Measurements from ENCODE around the gene NRP2. TPM values are rescaled to one million over a fixed set of nuclear protein-coding genes. Genes with fewer than 3 reads are reported as not detected.

NRP2 gene
- total and polyA plus RNA-seq, 2 donors = 6.4 to 11.7 TPM

GRCh38 chr2:205709319-205709718, 27.0 kb downstream of the NRP2 start:
- DNase-seq (ENCODE audit: low read depth in 6 of 9, low spot score in 9 of 9) = no peak
- H3K9me3 ChIP-seq (ENCODE audit: control insufficient read depth in 2 of 2, insufficient read depth in 1 of 2, low read length in 1 of 2) = no peaks in the 10 kb centered on the region
- no peaks in the 10 kb centered on the region for H3K36me3 ChIP-seq (ENCODE audit: control insufficient read depth in 2 of 2, insufficient read depth in 2 of 2, low read length in 1 of 2)
- peaks cover 0 to 28% of the 10 kb centered on the region in 2 donors for H3K4me1 ChIP-seq (ENCODE audit: control insufficient read depth in 2 of 2, insufficient read depth in 2 of 2, low read length in 2 of 2)
- no peak overlapping the region for H3K27ac ChIP-seq (ENCODE audit: low read depth in 1 of 2, low read length in 1 of 2)
- H3K4me3 ChIP-seq (ENCODE audit: low read length in 2 of 2) = no peak overlapping the region
- WGBS = 96% methylated on average over 4 of the region's 4 CpGs
- no peaks in the 10 kb centered on the region for H3K27me3 ChIP-seq (ENCODE audit: control insufficient read depth in 2 of 2, insufficient read depth in 1 of 2, low read length in 1 of 2)

- 37% methylated on average over 1 of the region's 1 CpG for WGBS
- Histone ChIP-seq H3K27me3 (ENCODE audit: control insufficient read depth in 2 of 2, insufficient read depth in 1 of 2, low read length in 1 of 2) (no peaks in the 10 kb centered on the region), H3K36me3 (ENCODE audit: control insufficient read depth in 2 of 2, insufficient read depth in 2 of 2, low read length in 1 of 2) (no peaks in the 10 kb centered on the region), H3K4me3 (ENCODE audit: low read length in 2 of 2) (no peak overlapping the region), H3K4me1 (ENCODE audit: control insufficient read depth in 2 of 2, insufficient read depth in 2 of 2, low read length in 2 of 2) (peaks cover 0 to 18% of the 10 kb centered on the region in 2 donors), H3K27ac (ENCODE audit: low read depth in 1 of 2, low read length in 1 of 2) (no peak overlapping the region), H3K9me3 (ENCODE audit: control insufficient read depth in 2 of 2, insufficient read depth in 1 of 2, low read length in 1 of 2) (no peaks in the 10 kb centered on the region)
- no peak for DNase-seq (ENCODE audit: low read depth in 6 of 9, low spot score in 9 of 9)
Measured at GRCh38 chr2:205712508-205712907, 30.2 kb downstream of the NRP2 start.

- Histone ChIP-seq H3K27ac (ENCODE audit: low read depth in 1 of 2, low read length in 1 of 2) (no peak overlapping the region), H3K27me3 (ENCODE audit: control insufficient read depth in 2 of 2, insufficient read depth in 1 of 2, low read length in 1 of 2) (no peaks in the 10 kb centered on the region), H3K9me3 (ENCODE audit: control insufficient read depth in 2 of 2, insufficient read depth in 1 of 2, low read length in 1 of 2) (no peaks in the 10 kb centered on the region), H3K4me1 (ENCODE audit: control insufficient read depth in 2 of 2, insufficient read depth in 2 of 2, low read length in 2 of 2) (peaks cover 0 to 13% of the 10 kb centered on the region in 2 donors), H3K4me3 (ENCODE audit: low read length in 2 of 2) (no peak overlapping the region), H3K36me3 (ENCODE audit: control insufficient read depth in 2 of 2, insufficient read depth in 2 of 2, low read length in 1 of 2) (no peaks in the 10 kb centered on the region)
- DNase-seq (ENCODE audit: low read depth in 6 of 9, low spot score in 9 of 9) = no peak
- 51% methylated on average over 1 of the region's 1 CpG for WGBS
Measured at GRCh38 chr2:205713086-205713485, 30.8 kb downstream of the NRP2 start.

- Histone ChIP-seq H3K4me3 (ENCODE audit: low read length in 2 of 2) (no peak overlapping the region), H3K4me1 (ENCODE audit: control insufficient read depth in 2 of 2, insufficient read depth in 2 of 2, low read length in 2 of 2) (peaks cover 0 to 13% of the 10 kb centered on the region in 2 donors), H3K27me3 (ENCODE audit: control insufficient read depth in 2 of 2, insufficient read depth in 1 of 2, low read length in 1 of 2) (no peaks in the 10 kb centered on the region), H3K9me3 (ENCODE audit: control insufficient read depth in 2 of 2, insufficient read depth in 1 of 2, low read length in 1 of 2) (no peaks in the 10 kb centered on the region), H3K36me3 (ENCODE audit: control insufficient read depth in 2 of 2, insufficient read depth in 2 of 2, low read length in 1 of 2) (no peaks in the 10 kb centered on the region), H3K27ac (ENCODE audit: low read depth in 1 of 2, low read length in 1 of 2) (peak overlapping the region; percentile 20 to 65)
- peak in 1 of 9 donors; percentile 42 for DNase-seq (ENCODE audit: low read depth in 6 of 9, low spot score in 9 of 9)
- WGBS = 32% methylated on average over 5 of the region's 5 CpGs
Measured at GRCh38 chr2:205714058-205714776, 31.9 kb downstream of the NRP2 start.

- Histone ChIP-seq H3K9me3 (ENCODE audit: control insufficient read depth in 2 of 2, insufficient read depth in 1 of 2, low read length in 1 of 2) (no peaks in the 10 kb centered on the region), H3K4me3 (ENCODE audit: low read length in 2 of 2) (no peak overlapping the region), H3K27me3 (ENCODE audit: control insufficient read depth in 2 of 2, insufficient read depth in 1 of 2, low read length in 1 of 2) (no peaks in the 10 kb centered on the region), H3K27ac (ENCODE audit: low read depth in 1 of 2, low read length in 1 of 2) (peak overlapping the region; percentile 20 to 65), H3K4me1 (ENCODE audit: control insufficient read depth in 2 of 2, insufficient read depth in 2 of 2, low read length in 2 of 2) (peaks cover 0 to 13% of the 10 kb centered on the region in 2 donors), H3K36me3 (ENCODE audit: control insufficient read depth in 2 of 2, insufficient read depth in 2 of 2, low read length in 1 of 2) (no peaks in the 10 kb centered on the region)
- WGBS = 94% methylated on average over 13 of the region's 13 CpGs
- DNase-seq (ENCODE audit: low read depth in 6 of 9, low spot score in 9 of 9) = no peak
Measured at GRCh38 chr2:205714789-205715720, 32.8 kb downstream of the NRP2 start.

- Histone ChIP-seq H3K4me1 (ENCODE audit: control insufficient read depth in 2 of 2, insufficient read depth in 2 of 2, low read length in 2 of 2) (peaks cover 0 to 13% of the 10 kb centered on the region in 2 donors), H3K27me3 (ENCODE audit: control insufficient read depth in 2 of 2, insufficient read depth in 1 of 2, low read length in 1 of 2) (no peaks in the 10 kb centered on the region), H3K4me3 (ENCODE audit: low read length in 2 of 2) (no peak overlapping the region), H3K36me3 (ENCODE audit: control insufficient read depth in 2 of 2, insufficient read depth in 2 of 2, low read length in 1 of 2) (no peaks in the 10 kb centered on the region), H3K27ac (ENCODE audit: low read depth in 1 of 2, low read length in 1 of 2) (no peak overlapping the region), H3K9me3 (ENCODE audit: control insufficient read depth in 2 of 2, insufficient read depth in 1 of 2, low read length in 1 of 2) (no peaks in the 10 kb centered on the region)
- WGBS = 91% methylated on average over 20 of the region's 20 CpGs
- DNase-seq (ENCODE audit: low read depth in 6 of 9, low spot score in 9 of 9) = no peak
Measured at GRCh38 chr2:205715831-205716525, 33.7 kb downstream of the NRP2 start.

GRCh38 chr2:205717175-205717846, 35.0 kb downstream of the NRP2 start:
- Histone ChIP-seq H3K4me1 (ENCODE audit: control insufficient read depth in 2 of 2, insufficient read depth in 2 of 2, low read length in 2 of 2) (peaks cover 0 to 13% of the 10 kb centered on the region in 2 donors), H3K36me3 (ENCODE audit: control insufficient read depth in 2 of 2, insufficient read depth in 2 of 2, low read length in 1 of 2) (no peaks in the 10 kb centered on the region), H3K27ac (ENCODE audit: low read depth in 1 of 2, low read length in 1 of 2) (no peak overlapping the region), H3K4me3 (ENCODE audit: low read length in 2 of 2) (no peak overlapping the region), H3K9me3 (ENCODE audit: control insufficient read depth in 2 of 2, insufficient read depth in 1 of 2, low read length in 1 of 2) (no peaks in the 10 kb centered on the region), H3K27me3 (ENCODE audit: control insufficient read depth in 2 of 2, insufficient read depth in 1 of 2, low read length in 1 of 2) (no peaks in the 10 kb centered on the region)
- no peak for DNase-seq (ENCODE audit: low read depth in 6 of 9, low spot score in 9 of 9)
- WGBS = 92% methylated on average over 10 of the region's 10 CpGs

GRCh38 chr2:205717999-205718398, 35.7 kb downstream of the NRP2 start:
- no peak for DNase-seq (ENCODE audit: low read depth in 6 of 9, low spot score in 9 of 9)
- Histone ChIP-seq H3K4me1 (ENCODE audit: control insufficient read depth in 2 of 2, insufficient read depth in 2 of 2, low read length in 2 of 2) (peaks cover 0 to 13% of the 10 kb centered on the region in 2 donors), H3K4me3 (ENCODE audit: low read length in 2 of 2) (no peak overlapping the region), H3K9me3 (ENCODE audit: control insufficient read depth in 2 of 2, insufficient read depth in 1 of 2, low read length in 1 of 2) (no peaks in the 10 kb centered on the region), H3K27ac (ENCODE audit: low read depth in 1 of 2, low read length in 1 of 2) (no peak overlapping the region), H3K27me3 (ENCODE audit: control insufficient read depth in 2 of 2, insufficient read depth in 1 of 2, low read length in 1 of 2) (no peaks in the 10 kb centered on the region), H3K36me3 (ENCODE audit: control insufficient read depth in 2 of 2, insufficient read depth in 2 of 2, low read length in 1 of 2) (no peaks in the 10 kb centered on the region)
- 97% methylated on average over 3 of the region's 3 CpGs for WGBS
